Measurements from ENCODE around the gene TMC6.
"Not testable (repeated sequence)": the region's sequence is repeated elsewhere in the genome, so short reads cannot be mapped to it uniquely, and the experiment has no call there.

The TMC6 gene

DNA sequence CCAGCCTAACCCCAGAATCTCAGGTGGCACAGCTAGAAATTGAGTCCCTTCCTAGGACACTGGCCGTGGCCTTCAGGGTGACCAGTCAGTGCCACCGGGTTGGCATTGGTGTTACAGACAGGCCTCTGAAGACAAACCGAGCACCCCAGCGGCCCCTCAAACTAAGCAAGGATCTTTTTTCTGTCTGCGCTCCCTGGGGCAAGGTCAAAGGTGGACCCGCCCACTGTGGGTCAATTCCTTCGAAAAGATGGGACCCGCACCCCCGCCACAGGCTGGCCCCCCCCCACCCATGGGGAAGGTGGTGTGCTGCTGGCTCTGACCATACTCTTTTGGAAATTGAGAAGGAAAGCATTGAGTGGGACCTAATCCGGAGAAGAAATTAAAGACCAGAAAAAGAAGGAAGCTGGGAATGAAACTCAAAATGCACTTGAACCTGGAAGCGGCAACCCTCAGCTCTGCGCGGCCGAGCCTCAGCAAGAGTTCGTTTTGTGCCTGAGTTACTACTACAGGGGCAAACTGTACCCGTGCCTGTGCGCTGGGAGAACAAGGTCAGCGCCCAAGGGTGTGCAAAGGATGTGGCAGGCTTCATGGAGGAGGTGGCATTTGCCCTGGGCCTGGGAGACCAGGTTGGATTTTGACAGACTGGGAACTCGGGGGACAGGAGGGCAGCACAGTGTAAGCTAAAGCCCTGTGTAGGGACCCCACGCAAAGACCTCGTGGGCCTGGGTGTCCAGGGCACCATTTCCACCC lies 20.4 kb downstream of the TMC6 start:
- DNase-seq = no peak

GRCh38 chr17:78107457-78107856 lies 21.1 kb downstream of the TMC6 start:
- peak; percentile 54 for DNase-seq

GRCh38 chr17:78106211-78106610 lies 22.3 kb downstream of the TMC6 start:
- DNase-seq = no peak

- no peak for DNase-seq
These were observed 23.0 kb downstream of the TMC6 start for GRCh38 chr17:78105551-78105950.

GRCh38 chr17:78105101-78105500 lies 23.5 kb downstream of the TMC6 start:
- peak; percentile 24 for DNase-seq

GRCh38 chr17:78104540-78104941 lies 24.0 kb downstream of the TMC6 start:
- DNase-seq = no peak

GRCh38 chr17:78103311-78103710 lies 25.2 kb downstream of the TMC6 start:
- DNase-seq = no peak

DNA sequence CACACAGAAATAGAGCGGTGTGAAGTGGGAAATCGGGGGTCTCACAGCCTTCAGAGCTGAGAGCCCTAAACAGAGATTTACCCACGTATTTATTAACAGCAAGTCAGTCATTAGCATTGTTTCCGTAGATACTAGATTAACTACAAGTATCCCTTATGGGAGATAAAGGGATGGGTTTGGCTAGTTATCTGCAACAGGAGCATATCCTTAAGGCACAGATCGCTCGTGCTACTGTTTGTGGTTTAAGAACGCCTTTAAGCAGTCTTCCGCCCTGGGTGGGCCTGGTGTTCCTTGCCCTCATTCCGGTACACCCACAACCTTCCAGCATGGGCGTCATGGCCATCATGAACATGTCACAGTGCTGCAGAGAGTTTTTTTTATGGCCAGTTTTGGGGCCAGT lies 27.0 kb downstream of the TMC6 start:
- DNase-seq = no peak

DNA sequence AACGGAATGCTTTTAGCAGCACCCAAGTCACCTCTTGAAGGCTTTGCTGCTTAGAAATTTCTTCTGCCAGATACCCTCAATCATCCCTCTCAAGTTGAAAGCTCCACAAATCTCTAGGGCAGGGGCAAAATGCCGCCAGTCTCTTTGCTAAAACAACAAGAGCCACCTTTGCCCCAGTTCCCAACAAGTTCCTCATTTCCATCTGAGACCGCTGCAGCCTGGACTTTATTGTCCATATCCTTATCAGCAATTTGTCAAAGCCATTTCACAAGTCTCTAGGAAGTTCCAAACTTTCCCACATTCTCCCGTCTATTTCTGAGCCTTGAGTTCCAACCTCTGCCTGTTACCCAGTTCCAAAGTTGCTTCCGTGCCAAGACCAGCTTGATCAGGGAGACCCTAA lies 27.4 kb downstream of the TMC6 start:
- DNase-seq = no peak

DNA sequence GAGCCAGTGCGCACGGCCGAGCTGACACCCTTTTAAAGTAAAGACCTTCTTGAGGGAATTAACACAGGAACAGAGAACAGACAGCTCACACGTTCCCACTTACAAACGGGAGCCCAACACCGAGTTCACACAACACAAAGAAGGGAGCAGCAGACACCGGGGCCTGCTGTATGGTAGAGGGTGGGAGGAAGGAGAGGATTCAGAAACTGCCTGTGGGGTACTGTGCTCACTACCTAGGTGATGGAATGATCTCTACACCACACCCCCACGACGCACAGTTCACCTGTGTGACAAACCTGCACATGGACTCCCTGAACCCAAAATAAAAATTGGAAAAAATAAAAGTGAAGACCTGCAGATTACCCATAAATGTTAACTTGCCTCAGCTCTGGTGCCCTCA lies 32.5 kb downstream of the TMC6 start:
- no peak for DNase-seq

DNA sequence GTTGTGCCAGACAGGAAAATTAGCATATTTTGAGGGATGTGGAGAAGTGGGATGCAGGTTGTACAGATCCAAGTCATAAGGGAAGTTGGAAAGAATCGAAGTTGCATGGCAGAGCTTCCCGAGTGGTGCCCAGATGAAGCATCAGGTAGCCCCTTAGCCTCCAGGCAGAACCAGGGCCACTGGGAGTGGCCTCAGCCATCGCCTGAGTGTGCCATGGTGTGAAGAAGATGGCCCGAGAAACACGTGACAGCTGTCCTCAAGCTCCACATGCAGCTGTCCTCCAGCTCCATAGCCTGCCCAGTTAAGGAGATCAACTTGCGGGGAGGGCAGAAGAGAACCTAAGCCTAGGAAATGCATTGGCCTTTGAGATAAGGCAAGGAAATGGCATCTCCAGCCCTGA lies 33.5 kb downstream of the TMC6 start:
- no peak for DNase-seq

DNA sequence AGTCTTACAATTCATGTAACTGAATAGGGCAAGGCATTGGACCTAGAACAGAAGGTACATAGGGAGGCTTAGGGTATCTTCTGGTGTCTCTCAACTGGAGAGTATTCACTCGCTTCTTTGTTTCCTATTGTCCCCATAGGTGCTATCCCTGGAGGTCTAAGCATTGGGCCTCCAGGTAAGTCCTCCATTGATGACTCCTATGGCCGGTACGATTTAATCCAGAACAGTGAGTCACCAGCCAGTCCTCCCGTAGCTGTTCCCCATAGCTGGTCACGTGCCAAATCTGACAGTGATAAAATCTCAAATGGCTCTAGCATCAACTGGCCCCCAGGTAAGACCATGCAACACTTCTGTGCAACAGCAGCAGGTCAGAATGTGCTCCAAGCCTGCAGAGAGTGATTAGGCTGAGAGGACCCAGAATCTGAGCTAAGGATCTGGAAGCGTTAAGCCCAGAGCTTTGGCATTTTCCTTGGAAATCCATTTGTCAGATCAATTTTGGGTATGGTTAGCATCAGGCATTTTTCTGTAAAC lies 35.7 kb downstream of the TMC6 start:
- DNase-seq = no peak

DNA sequence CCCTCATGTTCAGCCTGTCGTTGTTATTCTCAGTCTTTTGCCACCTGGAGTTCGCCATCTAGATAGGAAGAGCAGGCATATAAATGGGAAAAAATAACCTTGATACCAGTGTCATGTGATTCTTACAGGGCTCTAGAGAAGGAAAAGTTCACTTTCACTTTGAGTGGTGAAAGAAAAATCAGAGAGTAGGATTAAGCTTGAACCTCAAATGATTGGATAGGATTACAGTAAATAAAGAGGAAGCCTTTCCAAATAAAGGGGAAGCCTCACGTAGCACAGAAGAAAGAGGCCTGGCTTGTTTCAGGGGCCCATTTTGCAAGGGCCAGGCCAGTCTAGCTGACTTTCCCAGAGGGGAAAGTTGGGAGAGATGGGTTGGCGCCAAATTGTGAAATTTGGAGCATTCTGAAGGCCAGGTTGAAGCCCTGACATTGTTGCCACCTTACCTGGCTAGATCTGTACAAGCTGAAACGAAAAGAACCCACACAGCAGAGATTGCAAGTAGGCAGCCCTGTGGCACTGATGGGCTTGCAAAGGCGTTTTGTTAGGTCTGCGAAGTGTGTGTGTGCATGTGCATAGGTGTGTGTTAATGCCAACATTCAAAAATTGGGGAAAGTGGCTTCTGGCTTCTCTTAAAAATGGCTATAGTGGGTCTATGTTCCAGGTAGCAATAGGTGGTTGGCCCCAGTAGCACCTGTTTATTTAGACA lies 38.8 kb downstream of the TMC6 start:
- no peak for DNase-seq

- DNase-seq = no peak
These were observed 40.0 kb downstream of the TMC6 start for GRCh38 chr17:78088529-78088928.

- DNase-seq = no peak
These were observed 41.8 kb downstream of the TMC6 start for GRCh38 chr17:78086740-78087139.

- peak; percentile 39 for DNase-seq
These were observed 45.6 kb downstream of the TMC6 start for GRCh38 chr17:78082988-78083387.

DNA sequence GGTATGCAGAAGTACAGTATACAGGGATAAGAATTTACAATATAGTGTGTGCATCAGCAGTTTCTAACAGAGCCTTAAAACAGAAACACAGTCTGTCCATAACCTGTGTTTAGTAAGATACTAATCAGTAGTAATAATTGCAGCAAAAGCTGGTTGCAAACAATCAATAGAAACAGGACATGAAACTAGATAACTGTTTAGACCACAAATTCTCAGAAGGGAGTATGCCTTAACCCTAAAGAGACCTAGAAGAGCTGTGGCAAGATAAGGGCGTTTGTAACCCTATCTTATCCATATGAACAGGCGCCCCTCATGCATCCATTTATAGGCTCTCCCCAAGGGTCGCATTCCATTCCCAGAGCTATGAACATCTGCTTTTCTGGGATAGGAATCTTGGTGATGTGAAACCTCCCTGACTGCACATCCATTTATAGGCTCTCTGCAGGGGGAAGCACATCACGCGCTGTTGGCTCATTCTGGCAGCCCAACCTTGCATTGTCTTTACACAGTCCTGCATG lies 46.1 kb downstream of the TMC6 start:
- peak; percentile 15 for DNase-seq

DNA sequence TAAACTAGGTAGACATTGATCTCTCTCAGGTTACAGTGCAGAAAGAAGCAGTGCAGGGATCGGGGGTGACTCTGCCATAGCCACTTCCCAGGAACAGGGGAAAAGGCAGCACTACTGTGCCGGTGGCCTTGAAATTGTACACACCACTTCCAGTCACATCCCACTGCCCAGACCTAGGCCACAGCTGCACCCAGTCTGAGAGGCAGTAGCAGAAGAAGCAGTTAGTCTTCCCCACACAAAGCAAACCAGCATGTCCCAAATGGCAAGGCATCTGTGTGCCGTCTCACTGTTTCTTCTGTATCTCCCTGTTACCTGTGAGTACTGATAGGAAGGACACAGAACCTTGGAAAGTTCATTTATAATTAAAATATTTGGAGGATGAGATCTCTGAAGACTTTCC lies 47.0 kb downstream of the TMC6 start:
- DNase-seq = no peak

GRCh38 chr17:78079253-78079652 lies 49.3 kb downstream of the TMC6 start:
- no peak for DNase-seq

- DNase-seq = no peak
These were observed 53.0 kb downstream of the TMC6 start for GRCh38 chr17:78075545-78075944.

- no peak for DNase-seq
These were observed 53.5 kb downstream of the TMC6 start for GRCh38 chr17:78075011-78075410.

DNA sequence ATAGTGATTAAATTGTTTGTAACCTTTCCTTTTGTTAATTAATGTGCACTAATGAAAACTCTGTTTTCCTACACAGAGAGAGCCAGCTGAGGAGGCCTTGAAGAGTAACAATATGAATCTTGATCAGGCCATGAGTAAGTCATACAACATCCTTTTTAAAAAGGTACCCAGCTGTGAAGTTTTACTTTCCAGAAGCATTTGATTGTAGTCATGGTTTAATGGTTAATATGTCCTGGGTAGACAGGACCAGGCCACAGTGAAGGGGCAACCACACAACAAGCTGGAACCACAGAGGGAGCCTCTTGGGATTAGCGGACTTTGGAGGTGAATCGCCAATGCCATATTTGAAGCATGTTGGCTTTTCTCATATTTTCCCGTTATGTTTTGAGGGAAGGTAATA lies 55.6 kb downstream of the TMC6 start:
- DNase-seq = no peak

GRCh38 chr17:78069695-78070094 lies 58.9 kb downstream of the TMC6 start:
- DNase-seq = peak; percentile 8

GRCh38 chr17:78066976-78067375 lies 61.6 kb downstream of the TMC6 start:
- not testable (repeated sequence) for DNase-seq
